NOMO-1 treated with dmso at 0.1 percent for 144 hours (cell line): ENCODE measurements around the gene PDE11A.
"Not testable (repeated sequence)": the region's sequence is repeated elsewhere in the genome, so short reads cannot be mapped to it uniquely, and the experiment has no call there.

Source experiments
- DNase-seq: peaks from one replicate; lab custom pipeline; 2025; ENCODE audit not compliant: unreplicated experiment; lab: John Stamatoyannopoulos, UW

Gene PDE11A

GRCh38 chr2:178072383-178073301 is at the start of gene PDE11A:
TSS of gene PDE11A (minus strand) at chr2:178072777. CDS start at chr2:178072437, 340 bp downstream.
- DNase-seq = peak; percentile 24

- DNase-seq = no peak
Measured at GRCh38 chr2:178119179-178119922, 46.8 kb upstream of the PDE11A start.

- no peak for DNase-seq
Measured at GRCh38 chr2:178117725-178118124, 45.1 kb upstream of the PDE11A start.

DNA sequence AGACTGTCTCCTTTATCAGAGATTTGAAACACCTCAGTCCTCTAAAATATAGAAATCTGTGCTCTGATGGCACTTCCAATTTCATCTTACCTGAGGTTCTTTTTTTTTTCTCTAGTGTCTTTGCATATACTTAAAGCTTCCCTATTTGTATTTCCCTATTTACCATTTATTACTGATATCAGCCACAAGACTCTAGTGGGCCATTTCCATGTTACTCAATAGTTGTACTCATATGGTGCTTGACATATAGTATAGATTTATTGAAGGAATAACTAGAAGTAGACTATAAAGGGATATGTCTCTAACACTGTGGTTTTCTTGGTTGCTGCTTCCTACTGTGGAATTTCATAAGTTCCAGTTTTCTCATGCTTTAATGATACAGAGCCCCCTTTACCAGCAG is 42.7 kb upstream of the PDE11A start:
- no peak for DNase-seq

- DNase-seq = no peak
Measured at GRCh38 chr2:178114462-178114861, 41.9 kb upstream of the PDE11A start.

DNA sequence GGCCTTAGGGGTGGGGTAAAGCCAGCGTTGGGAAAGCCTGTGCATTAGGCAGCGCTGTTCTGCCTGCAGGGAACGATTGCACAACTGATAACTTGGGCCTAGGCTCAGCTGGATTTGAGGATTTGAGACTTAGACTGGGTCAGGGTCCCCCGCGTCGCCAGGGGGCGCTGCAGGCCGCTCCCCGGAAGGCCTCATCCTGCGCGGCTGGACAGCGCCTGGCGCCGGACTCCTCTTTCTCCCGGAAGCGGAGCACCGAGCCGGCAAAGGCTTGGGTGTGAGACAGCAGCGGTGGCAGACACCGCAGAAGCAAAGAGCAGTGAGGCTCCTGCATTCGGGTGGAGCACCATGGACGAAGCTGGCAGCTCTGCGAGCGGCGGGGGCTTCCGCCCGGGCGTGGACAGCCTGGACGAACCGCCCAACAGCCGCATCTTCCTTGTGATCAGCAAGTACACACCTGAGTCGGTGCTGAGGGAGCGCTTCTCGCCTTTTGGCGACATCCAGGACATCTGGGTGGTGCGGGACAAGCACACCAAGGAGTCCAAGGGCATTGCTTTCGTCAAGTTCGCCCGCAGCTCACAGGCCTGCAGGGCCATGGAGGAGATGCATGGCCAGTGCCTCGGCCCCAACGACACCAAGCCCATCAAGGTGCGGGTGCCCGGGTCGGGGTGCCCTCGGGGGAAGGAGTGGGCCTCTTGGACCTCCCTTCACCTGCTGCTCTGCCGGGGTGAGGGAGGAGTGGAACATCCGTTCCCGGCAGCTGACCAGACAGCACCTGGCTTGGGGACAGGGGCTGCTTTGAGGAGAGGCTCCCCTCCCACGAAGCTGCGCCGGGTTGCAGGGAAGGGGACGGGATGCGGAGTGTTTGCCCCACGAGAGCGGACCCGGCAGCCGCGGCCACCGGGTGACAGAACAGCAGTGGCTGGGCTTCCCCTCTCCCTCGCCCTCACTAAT is 39.9 kb upstream of the PDE11A start, which contains the start of gene RBM45:
TSS of gene RBM45 (plus strand) at position 236 of the 951 bp plus-strand sequence. CDS start at position 346, 110 bp downstream.
- DNase-seq = peak; percentile 84

- no peak for DNase-seq
Measured at GRCh38 chr2:178111743-178112142, 39.2 kb upstream of the PDE11A start.

GRCh38 chr2:178110681-178111080 is 38.1 kb upstream of the PDE11A start:
- DNase-seq = no peak

- no peak for DNase-seq
Measured at GRCh38 chr2:178109813-178110212, 37.2 kb upstream of the PDE11A start.

- DNase-seq = no peak
Measured at GRCh38 chr2:178108176-178108575, 35.6 kb upstream of the PDE11A start.

GRCh38 chr2:178106053-178106452 is 33.5 kb upstream of the PDE11A start:
- no peak for DNase-seq

GRCh38 chr2:178105566-178105965 is 33.0 kb upstream of the PDE11A start:
- no peak for DNase-seq

DNA sequence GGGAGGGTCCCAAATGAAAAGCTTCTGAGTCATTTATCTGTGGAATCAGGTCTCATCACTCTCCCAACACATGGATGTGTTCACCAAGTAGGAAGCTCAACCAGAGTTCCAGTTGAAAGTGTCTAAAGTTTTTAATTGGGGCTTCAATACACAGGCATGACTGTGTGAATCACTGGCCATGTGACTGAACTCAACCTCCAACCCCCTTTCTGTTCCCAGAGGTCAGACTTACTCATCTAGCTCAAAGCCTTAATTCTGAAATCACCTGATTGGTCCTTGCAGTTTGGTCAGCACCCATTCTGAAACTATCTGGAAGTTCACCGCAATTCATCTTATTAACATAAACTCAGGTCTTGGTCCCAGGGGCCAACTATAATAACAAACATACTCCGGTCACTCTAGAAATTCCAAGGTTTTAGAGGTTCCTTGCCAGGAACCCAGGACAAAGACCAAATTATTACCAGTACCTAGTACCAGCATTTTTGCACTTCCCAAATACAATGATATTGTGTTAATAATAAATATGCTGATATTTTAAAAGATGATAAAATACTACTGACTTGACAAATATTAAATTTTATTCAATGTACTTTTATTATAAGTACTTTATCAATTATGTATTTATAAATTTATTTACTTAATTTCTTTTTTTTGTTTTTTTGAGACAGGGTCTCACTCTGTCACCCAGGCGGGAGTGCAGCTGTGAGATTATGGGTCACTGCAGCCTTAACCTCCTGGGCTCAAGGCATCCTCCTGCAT is 28.9 kb upstream of the PDE11A start:
- DNase-seq = no peak

- DNase-seq = no peak
Measured at GRCh38 chr2:178093471-178093870, 20.9 kb upstream of the PDE11A start.

- DNase-seq = no peak
Measured at GRCh38 chr2:178088774-178089270, 16.2 kb upstream of the PDE11A start.

GRCh38 chr2:178084273-178084672 is 11.7 kb upstream of the PDE11A start:
- no peak for DNase-seq

GRCh38 chr2:178082408-178083045 is 9.9 kb upstream of the PDE11A start:
- no peak for DNase-seq

GRCh38 chr2:178079279-178079678 is 6.7 kb upstream of the PDE11A start:
- not testable (repeated sequence) for DNase-seq

DNA sequence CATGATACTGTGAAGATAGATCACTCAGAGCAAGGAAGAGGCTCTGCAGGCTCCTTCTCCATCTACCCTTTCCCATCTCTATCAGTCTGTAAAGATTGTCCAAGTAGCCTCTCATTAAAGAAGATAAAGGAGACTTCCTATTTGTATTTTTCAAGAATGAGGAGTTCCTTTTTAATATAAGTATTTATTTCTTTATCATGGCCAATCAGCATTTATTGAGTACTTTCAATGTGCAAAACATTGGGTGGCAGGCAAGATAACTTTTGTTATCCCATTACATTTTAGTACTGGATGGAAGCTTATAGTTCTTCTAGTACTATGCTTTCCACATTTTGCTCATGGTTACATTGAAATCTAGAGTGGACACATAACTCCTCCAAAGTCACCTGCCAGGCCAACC is 3.6 kb upstream of the PDE11A start:
- DNase-seq = no peak

DNA sequence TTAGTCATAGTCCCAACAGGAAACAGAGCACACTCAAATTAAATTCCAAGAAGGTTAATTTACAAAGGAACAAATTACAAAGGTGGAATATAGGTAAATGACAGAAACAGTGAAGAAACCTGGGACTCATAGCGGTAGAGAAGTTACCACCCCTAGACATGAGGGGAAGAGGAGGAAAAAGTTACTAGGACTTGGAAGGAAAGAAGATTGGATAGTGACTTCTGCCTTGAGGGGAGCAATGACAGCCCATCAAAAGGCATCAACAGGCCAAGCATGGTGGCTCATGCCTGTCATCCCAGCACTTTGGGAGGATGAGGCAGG is 2.4 kb upstream of the PDE11A start:
- DNase-seq = no peak
